DOHH2 (cell line): ENCODE measurements around the gene SEMA3E.

Experiments
- H3F3A ChIP-seq: fragments of 200-600 bp; sonication (generic), shearing (Covaris generic); 2 replicates; pipeline ENCODE4 v1.6.0; 2016; ENCODE audit warnings: antibody characterized with exemption, mild to moderate bottlenecking; ENCODE audit not compliant: control insufficient read depth, insufficient read depth
- H3K27ac ChIP-seq: fragments of 200-600 bp; sonication (generic); 2 replicates; pipeline ENCODE4 v1.5.1; 2014; ENCODE audit warnings: low read depth, mild to moderate bottlenecking, low read length, moderate library complexity
- H3K27me3 ChIP-seq: fragments of 200-600 bp; sonication (generic); 2 replicates; pipeline ENCODE4 v1.6.1; 2014; ENCODE audit warnings: mild to moderate bottlenecking, low read length, mixed read lengths; ENCODE audit not compliant: control insufficient read depth
- H3K36me3 ChIP-seq: fragments of 200-600 bp; sonication (generic); 2 replicates; pipeline ENCODE4 v1.6.1; 2014; ENCODE audit warnings: mild to moderate bottlenecking, low read length, moderate library complexity, mixed read lengths; ENCODE audit not compliant: control insufficient read depth
- H3K4me1 ChIP-seq: fragments of 200-600 bp; sonication (generic); 2 replicates; pipeline ENCODE4 v1.6.1; 2014; ENCODE audit warnings: mild to moderate bottlenecking, low read length, mixed read lengths; ENCODE audit not compliant: control insufficient read depth
- H3K4me2 ChIP-seq: fragments of 200-600 bp; sonication (generic); 2 replicates; pipeline ENCODE4 v1.6.0; 2014; ENCODE audit warnings: mild to moderate bottlenecking, low read length, moderate library complexity
- H3K4me3 ChIP-seq: fragments of 200-600 bp; sonication (generic); 2 replicates; pipeline ENCODE4 v1.5.1; 2014; ENCODE audit warnings: mild to moderate bottlenecking, low read length, mixed read lengths
- H3K79me2 ChIP-seq: fragments of 200-600 bp; sonication (generic); 2 replicates; pipeline ENCODE4 v1.6.1; 2014; ENCODE audit warnings: mild to moderate bottlenecking, low read length, mixed read lengths; ENCODE audit not compliant: control insufficient read depth
- H3K9me2 ChIP-seq: fragments of 200-600 bp; sonication (generic); replicated peaks from 2 replicates; pipeline ENCODE4 v1.6.1; 2014; ENCODE audit warnings: mild to moderate bottlenecking, low read length, mixed read lengths; ENCODE audit not compliant: control insufficient read depth
- H3K9me3 ChIP-seq: fragments of 200-600 bp; sonication (generic); 2 replicates; pipeline ENCODE4 v1.6.1; 2014; ENCODE audit warnings: antibody characterized with exemption, low read length, mixed read lengths; ENCODE audit not compliant: control insufficient read depth, insufficient read depth
- H4K20me1 ChIP-seq: fragments of 200-600 bp; sonication (generic); 2 replicates; pipeline ENCODE4 v1.6.0; 2014; ENCODE audit warnings: low read depth, mild to moderate bottlenecking, antibody characterized with exemption, low read length, moderate library complexity; ENCODE audit not compliant: control insufficient read depth, insufficient read depth
- CTCF ChIP-seq: fragments of 200-600 bp; sonication (generic); IDR thresholded peaks from one replicate; pipeline ENCODE4 v1.5.1; 2014; ENCODE audit warnings: antibody characterized with exemption, mild to moderate bottlenecking, low read depth, low read length; ENCODE audit not compliant: poor library complexity, severe bottlenecking
- EZH2phosphoT487 ChIP-seq: fragments of 200-600 bp; sonication (generic); IDR thresholded peaks from 2 replicates; pipeline ENCODE4 v1.6.1; 2017; ENCODE audit warnings: borderline replicate concordance, mild to moderate bottlenecking, antibody characterized with exemption, low read length, moderate library complexity, mixed read lengths

SEMA3E gene

GRCh38 chr7:83617858-83618257 is 31.1 kb downstream of the SEMA3E start:
- H3K36me3 ChIP-seq = no peaks in the 10 kb centered on the region
- no peaks in the 10 kb centered on the region for H3K9me3 ChIP-seq
- H3K27me3 ChIP-seq = no peaks in the 10 kb centered on the region
- H3K27ac ChIP-seq = no peak overlapping the region
- H3K4me2 ChIP-seq = no peak overlapping the region
- no peaks in the 10 kb centered on the region for H3K4me1 ChIP-seq
- H3K9me2 ChIP-seq = no peaks in the 10 kb centered on the region
- TF ChIP-seq EZH2phosphoT487 (no peak), CTCF (no peak)
- H3K79me2 ChIP-seq = no peaks in the 10 kb centered on the region
- H3K4me3 ChIP-seq = no peak overlapping the region
- no peaks in the 10 kb centered on the region for H4K20me1 ChIP-seq
- no peaks in the 10 kb centered on the region for H3F3A ChIP-seq

GRCh38 chr7:83614112-83614511 is 34.8 kb downstream of the SEMA3E start:
- no peak overlapping the region for H3K4me3 ChIP-seq
- no peaks in the 10 kb centered on the region for H4K20me1 ChIP-seq
- TF ChIP-seq CTCF (no peak), EZH2phosphoT487 (no peak)
- H3K36me3 ChIP-seq = no peaks in the 10 kb centered on the region
- H3K4me1 ChIP-seq = no peaks in the 10 kb centered on the region
- H3K27ac ChIP-seq = no peak overlapping the region
- H3K9me2 ChIP-seq = no peaks in the 10 kb centered on the region
- H3K79me2 ChIP-seq = no peaks in the 10 kb centered on the region
- H3K9me3 ChIP-seq = no peaks in the 10 kb centered on the region
- no peak overlapping the region for H3K4me2 ChIP-seq
- no peaks in the 10 kb centered on the region for H3F3A ChIP-seq
- no peaks in the 10 kb centered on the region for H3K27me3 ChIP-seq

- H3K27ac ChIP-seq = no peak overlapping the region
- no peaks in the 10 kb centered on the region for H3K27me3 ChIP-seq
- H3F3A ChIP-seq = no peaks in the 10 kb centered on the region
- no peaks in the 10 kb centered on the region for H3K79me2 ChIP-seq
- no peaks in the 10 kb centered on the region for H3K4me1 ChIP-seq
- no peaks in the 10 kb centered on the region for H4K20me1 ChIP-seq
- H3K36me3 ChIP-seq = no peaks in the 10 kb centered on the region
- H3K9me3 ChIP-seq = no peaks in the 10 kb centered on the region
- no peaks in the 10 kb centered on the region for H3K9me2 ChIP-seq
- no peak overlapping the region for H3K4me2 ChIP-seq
- H3K4me3 ChIP-seq = no peak overlapping the region
- TF ChIP-seq CTCF (no peak), EZH2phosphoT487 (no peak)
Observed at GRCh38 chr7:83613232-83613631, 35.7 kb downstream of the SEMA3E start.

- H3K27ac ChIP-seq = no peak overlapping the region
- H4K20me1 ChIP-seq = no peaks in the 10 kb centered on the region
- H3K79me2 ChIP-seq = no peaks in the 10 kb centered on the region
- no peaks in the 10 kb centered on the region for H3F3A ChIP-seq
- no peak for TF ChIP-seq EZH2phosphoT487
- TF ChIP-seq CTCF = no peak
- H3K9me3 ChIP-seq = no peaks in the 10 kb centered on the region
- H3K27me3 ChIP-seq = no peaks in the 10 kb centered on the region
- H3K9me2 ChIP-seq = no peaks in the 10 kb centered on the region
- no peaks in the 10 kb centered on the region for H3K4me1 ChIP-seq
- no peak overlapping the region for H3K4me3 ChIP-seq
- H3K36me3 ChIP-seq = no peaks in the 10 kb centered on the region
- no peak overlapping the region for H3K4me2 ChIP-seq
Observed at GRCh38 chr7:83611776-83612175, 37.2 kb downstream of the SEMA3E start.
